ENCODE results near the gene INO80D. TPM values are rescaled to one million over a fixed set of nuclear protein-coding genes. Genes with fewer than 3 reads are reported as not detected.

INO80D gene
- total and polyA plus RNA-seq, 2 of the 8 experiments (the other 6 are each of a cell fraction or from before 2014, with no cell fraction given) = 6.2 to 37.4 TPM

DNA sequence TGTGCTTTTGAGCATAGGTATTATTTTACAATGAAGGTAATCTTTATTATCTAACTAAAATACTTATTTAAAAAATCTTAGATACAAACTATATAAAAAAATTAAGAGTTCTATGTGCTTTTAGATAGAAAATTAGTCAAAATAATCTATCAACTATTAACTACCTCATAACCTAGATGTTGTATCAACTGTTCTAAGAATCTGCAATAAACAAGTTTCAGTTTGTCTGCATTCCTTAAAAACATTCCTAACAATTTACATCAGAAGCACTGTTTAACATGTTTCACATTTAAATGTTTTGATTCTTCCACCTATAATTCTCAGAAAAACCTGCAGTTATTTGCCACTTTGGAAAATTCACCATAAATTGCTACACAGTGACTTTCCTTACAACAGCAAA, 39.9 kb upstream of the INO80D start:
- H4K8ac ChIP-seq (ENCODE audit: extremely low read depth, insufficient read depth, low read length) = no peak overlapping the region
- H3K4me1 ChIP-seq (replicated peaks in 1 of 4; ENCODE audit: control insufficient read depth in 3 of 4, insufficient read depth in 4 of 4, low read length in 3 of 4) = no peaks in the 10 kb centered on the region
- H3K9me3 ChIP-seq (ENCODE audit: insufficient read depth in 2 of 2, low read depth in 1 of 2, low read length in 1 of 2) = peaks cover 0 to 4% of the 10 kb centered on the region in 2 experiments; a peak in 1 of 4 replicates
- no peak overlapping the region for H3K4ac ChIP-seq (replicated peaks; ENCODE audit: insufficient read length, low read depth, low read length)
- H3K27ac ChIP-seq (ENCODE audit: low read depth, low read length) = no peak overlapping the region
- CTCF ChIA-PET (ENCODE audit: partially characterized antibody) = interaction anchor here (0.9 to 1.6 kb wide), 5 partner anchors 15 to 125 kb away, joined by 3 to 4 read pairs (median 4); no protein-coding TSS in a partner anchor
- H3K27me3 ChIP-seq (replicated peaks in 1 of 4; ENCODE audit: control insufficient read depth in 3 of 4, extremely low read depth in 1 of 4, insufficient read depth in 3 of 4, low read length in 3 of 4) = no peaks in the 10 kb centered on the region
- no peak overlapping the region for H3K9ac ChIP-seq (replicated peaks in 1 of 4; ENCODE audit: extremely low read depth in 1 of 4, low read depth in 3 of 4, low read length in 3 of 4)
- no peak overlapping the region for H3K23ac ChIP-seq (ENCODE audit: insufficient read length)
- no peaks in the 10 kb centered on the region for H4K20me1 ChIP-seq (replicated peaks in 1 of 2; ENCODE audit: control insufficient read depth in 1 of 2, insufficient read depth in 2 of 2, low read length in 2 of 2)
- no peak overlapping the region for H2BK20ac ChIP-seq (ENCODE audit: low read length)
- H3K4me2 ChIP-seq (ENCODE audit: insufficient read depth in 1 of 2, low read depth in 2 of 2, low read length in 2 of 2) = no peak overlapping the region
- H3K79me2 ChIP-seq (ENCODE audit: control insufficient read depth in 1 of 2, insufficient read depth in 2 of 2, low read length in 2 of 2) = no peaks in the 10 kb centered on the region
- H3K56ac ChIP-seq (replicated peaks; ENCODE audit: insufficient read length, low read depth, low read length) = no peak overlapping the region
- no peak overlapping the region for H3K14ac ChIP-seq (ENCODE audit: insufficient read length)
- no peaks in the 10 kb centered on the region for H3K23me2 ChIP-seq (ENCODE audit: low read depth, low read length)
- DNase-seq (ENCODE audit: low read depth in 1 of 2, low spot score in 2 of 2) (no peak), FAIRE-seq (no peak)
- no peak overlapping the region for H2BK120ac ChIP-seq (replicated peaks; ENCODE audit: low read depth, low read length)
- peaks cover 11 to 86% (median 55%) of the 10 kb centered on the region in 4 experiments for H3K36me3 ChIP-seq (ENCODE audit: control insufficient read depth in 2 of 4, insufficient read depth in 4 of 4, low read length in 3 of 4)
- H4K5ac ChIP-seq (ENCODE audit: insufficient read length, low read depth, low read length) = no peak overlapping the region
- no peak overlapping the region for H3K4me3 ChIP-seq (ENCODE audit: extremely low read depth in 1 of 4, insufficient read depth in 2 of 4, low read depth in 3 of 4, low read length in 4 of 4)
- H2BK5ac ChIP-seq (ENCODE audit: low read depth, low read length) = no peak overlapping the region
- H2BK15ac ChIP-seq (ENCODE audit: low read length) = no peak overlapping the region
- TF ChIP-seq KDM1A (IDR thresholded peaks at IDR 0.05; ENCODE audit: borderline replicate concordance, low read length) (no peak), SP4 (IDR thresholded peaks at IDR 0.05; ENCODE audit: low read length) (no peak), TEAD4 (IDR thresholded peaks at IDR 0.05; ENCODE audit: low read depth, low read length) (no peak), ZNF274 (IDR thresholded peaks at IDR 0.05; ENCODE audit: borderline replicate concordance, extremely low read depth, low read length) (no peak), BACH1 (IDR thresholded peaks at IDR 0.05; ENCODE audit: low read length) (no peak), CHD2 (IDR thresholded peaks at IDR 0.05; ENCODE audit: low read length) (no peak), CTBP2 (IDR thresholded peaks at IDR 0.05; ENCODE audit: borderline replicate concordance, insufficient read depth, insufficient read length, low read length) (no peak), BRCA1 (IDR thresholded peaks at IDR 0.05; ENCODE audit: low read depth, low read length) (no peak), RAD21 (IDR thresholded peaks at IDR 0.05 in 1 of 2, conservative IDR thresholded peaks at IDR 0.05 in 1 of 2; ENCODE audit: low read depth in 2 of 2, low read length in 2 of 2) (no peak), SIRT6 (IDR thresholded peaks at IDR 0.05; ENCODE audit: low read length) (no peak)
- TF ChIP-seq, protein P1, sequence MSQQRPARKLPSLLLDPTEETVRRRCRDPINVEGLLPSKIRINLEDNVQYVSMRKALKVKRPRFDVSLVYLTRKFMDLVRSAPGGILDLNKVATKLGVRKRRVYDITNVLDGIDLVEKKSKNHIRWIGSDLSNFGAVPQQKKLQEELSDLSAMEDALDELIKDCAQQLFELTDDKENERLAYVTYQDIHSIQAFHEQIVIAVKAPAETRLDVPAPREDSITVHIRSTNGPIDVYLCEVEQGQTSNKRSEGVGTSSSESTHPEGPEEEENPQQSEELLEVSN (IDR thresholded peaks at IDR 0.05) = no peak
- TF ChIP-seq, protein P2, sequence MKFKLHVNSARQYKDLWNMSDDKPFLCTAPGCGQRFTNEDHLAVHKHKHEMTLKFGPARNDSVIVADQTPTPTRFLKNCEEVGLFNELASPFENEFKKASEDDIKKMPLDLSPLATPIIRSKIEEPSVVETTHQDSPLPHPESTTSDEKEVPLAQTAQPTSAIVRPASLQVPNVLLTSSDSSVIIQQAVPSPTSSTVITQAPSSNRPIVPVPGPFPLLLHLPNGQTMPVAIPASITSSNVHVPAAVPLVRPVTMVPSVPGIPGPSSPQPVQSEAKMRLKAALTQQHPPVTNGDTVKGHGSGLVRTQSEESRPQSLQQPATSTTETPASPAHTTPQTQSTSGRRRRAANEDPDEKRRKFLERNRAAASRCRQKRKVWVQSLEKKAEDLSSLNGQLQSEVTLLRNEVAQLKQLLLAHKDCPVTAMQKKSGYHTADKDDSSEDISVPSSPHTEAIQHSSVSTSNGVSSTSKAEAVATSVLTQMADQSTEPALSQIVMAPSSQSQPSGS (IDR thresholded peaks at IDR 0.05; ENCODE audit: low read length) = no peak
- H2BK12ac ChIP-seq (ENCODE audit: low read depth, low read length) = no peak overlapping the region
- no peak overlapping the region for H2AFZ ChIP-seq (ENCODE audit: low read length)
- no peak overlapping the region for H2AK5ac ChIP-seq (ENCODE audit: low read depth, low read length)
- no peak overlapping the region for H4K91ac ChIP-seq (replicated peaks; ENCODE audit: insufficient read length, low read length)
- no peak overlapping the region for H3K18ac ChIP-seq (ENCODE audit: extremely low read depth, low read length)
- POLR2A ChIA-PET (ENCODE audit: partially characterized antibody) = interaction anchor here (0.6 to 0.7 kb wide), 2 partner anchors 11 to 40 kb away, joined by 3 read pairs; partner anchors contain the start of gene INO80D
- H3K79me1 ChIP-seq (ENCODE audit: low read depth, low read length) = no peaks in the 10 kb centered on the region

Measured in H1 (cell line).